Stimulated activated naive CD4-positive, alpha-beta T cell (primary cell): ENCODE measurements around the gene CELSR3.

Experiments used
- DNase-seq, 6 experiments: peaks; one replicate each; lab custom pipeline; 2025; lab: John Stamatoyannopoulos, UW

Gene CELSR3

DNA sequence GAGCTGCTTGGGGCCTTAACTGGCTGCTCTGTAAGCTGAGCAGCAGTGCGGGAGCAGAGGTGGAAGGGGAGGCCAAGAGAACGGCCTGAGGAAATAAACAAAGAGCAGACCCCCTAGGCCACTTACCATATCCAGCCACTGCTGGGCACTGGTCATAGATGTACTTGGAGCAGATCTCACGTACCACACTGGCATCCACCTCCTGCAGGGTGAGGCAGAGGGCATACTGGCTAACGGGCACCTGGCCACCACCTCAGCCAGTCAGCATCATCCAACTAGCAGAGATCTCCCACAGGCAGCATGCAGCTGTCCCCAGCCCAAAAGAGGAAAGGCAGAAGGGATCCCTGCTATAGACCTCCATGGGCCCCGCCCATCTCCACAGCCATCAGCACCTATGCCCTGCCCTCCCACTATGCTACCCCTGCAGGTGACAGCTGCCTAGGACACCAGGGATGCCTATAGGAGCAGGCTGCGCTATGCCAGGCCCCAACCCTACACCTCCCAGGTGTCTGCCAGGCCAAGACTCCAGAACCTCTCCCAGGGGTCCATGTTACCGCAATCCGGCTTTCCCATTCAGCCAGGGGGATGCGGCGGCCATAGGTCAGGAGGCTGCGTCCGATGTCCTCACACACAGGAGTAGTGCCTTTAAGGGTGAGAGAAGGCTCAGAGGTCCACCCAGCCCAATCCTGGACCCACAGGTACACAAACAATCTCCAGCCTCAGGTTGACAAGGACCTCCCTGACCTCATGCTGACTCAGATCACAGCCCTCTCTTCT lies 63.0 kb downstream of the CELSR3 start:
- no peak for DNase-seq

GRCh38 chr3:48599077-48599501 lies 63.6 kb downstream of the CELSR3 start:
- no peak for DNase-seq

DNA sequence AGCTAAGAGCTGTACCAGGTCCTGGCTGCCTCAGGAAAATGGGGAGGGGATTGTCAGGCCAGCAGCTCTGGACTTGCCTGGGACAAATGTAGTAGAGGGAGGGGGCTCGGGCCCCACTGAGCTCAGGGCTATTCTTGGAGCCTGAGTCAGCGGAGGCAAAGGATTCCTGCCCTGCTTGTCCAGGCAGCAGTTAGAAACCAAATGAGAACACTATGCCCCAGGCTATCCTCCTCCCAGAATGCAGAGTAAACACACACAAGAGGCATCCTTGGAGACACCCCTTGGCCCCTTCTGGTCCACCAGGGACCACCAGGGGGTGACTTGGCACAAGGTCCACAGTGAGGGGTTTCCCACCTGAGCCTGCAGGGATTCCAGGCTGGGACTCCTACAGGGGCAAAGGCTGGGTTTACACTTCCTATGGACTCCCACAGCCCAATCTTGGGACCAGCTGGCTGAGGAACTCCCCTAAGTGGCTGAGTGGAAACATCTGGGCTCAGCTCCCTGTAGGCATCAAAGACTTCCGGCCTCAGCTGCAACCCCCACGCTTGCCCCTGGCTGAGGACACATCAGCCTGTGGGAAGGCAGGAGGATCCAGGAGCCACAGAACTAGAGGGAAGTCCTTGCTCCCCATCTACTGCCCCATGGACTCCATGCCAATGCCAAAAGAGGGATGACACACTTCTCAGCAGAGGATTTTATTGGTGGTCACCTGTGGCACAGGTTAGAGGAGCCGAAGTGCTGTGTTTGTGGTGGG lies 64.2 kb downstream of the CELSR3 start:
- no peak for DNase-seq

- no peak for DNase-seq
Measured at GRCh38 chr3:48597408-48597800, 65.3 kb downstream of the CELSR3 start.

- no peak for DNase-seq
Measured at GRCh38 chr3:48596676-48597407, 65.8 kb downstream of the CELSR3 start.

DNA sequence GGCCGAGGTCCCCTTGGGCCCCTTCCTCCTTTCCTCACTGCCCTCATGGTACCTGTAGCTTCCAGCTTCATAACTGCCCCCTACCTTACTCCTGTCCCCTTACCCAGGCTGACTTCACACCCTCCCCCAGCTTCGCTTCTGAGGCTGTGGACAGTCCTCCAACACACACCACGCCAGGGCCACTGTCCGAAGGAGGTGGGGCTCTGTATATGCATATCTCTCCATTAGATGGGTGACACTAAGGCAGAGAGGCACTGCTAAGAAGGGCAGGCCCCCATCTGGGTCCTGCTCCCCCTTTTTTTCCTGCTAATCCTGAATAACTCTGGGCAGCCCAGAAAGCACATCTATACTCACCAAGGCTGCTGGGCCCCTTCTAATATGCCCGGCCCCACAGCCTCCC lies 66.5 kb downstream of the CELSR3 start:
- DNase-seq: no peak

DNA sequence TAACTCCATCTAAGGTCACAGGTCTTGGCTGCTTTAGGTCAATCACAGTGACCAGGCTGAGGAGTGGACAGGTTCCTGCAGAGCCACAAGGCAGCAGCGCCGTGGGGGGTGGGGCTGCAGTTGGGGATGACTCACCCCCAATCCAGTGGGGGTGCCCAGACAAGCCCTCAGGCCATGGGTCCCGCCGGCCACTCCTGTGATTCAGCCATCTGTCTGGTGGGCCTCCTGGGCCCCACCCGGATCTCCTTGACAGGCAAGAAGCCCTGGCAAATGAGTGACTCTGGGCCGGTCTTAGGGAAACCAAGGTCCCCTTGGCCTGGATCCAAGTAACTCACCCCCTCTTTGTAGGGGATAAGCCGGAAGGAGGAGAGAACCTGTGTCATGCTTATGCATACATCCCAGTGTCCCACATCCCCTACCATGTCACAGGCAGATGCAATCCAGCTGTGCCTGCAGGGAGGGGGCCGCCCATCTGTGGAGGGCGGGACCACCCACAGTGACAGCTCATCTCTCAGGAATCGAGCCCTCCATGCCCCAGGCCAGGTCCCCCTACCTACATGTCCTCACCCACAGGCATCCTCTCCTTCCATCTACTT lies 67.1 kb downstream of the CELSR3 start:
- DNase-seq: no peak

DNA sequence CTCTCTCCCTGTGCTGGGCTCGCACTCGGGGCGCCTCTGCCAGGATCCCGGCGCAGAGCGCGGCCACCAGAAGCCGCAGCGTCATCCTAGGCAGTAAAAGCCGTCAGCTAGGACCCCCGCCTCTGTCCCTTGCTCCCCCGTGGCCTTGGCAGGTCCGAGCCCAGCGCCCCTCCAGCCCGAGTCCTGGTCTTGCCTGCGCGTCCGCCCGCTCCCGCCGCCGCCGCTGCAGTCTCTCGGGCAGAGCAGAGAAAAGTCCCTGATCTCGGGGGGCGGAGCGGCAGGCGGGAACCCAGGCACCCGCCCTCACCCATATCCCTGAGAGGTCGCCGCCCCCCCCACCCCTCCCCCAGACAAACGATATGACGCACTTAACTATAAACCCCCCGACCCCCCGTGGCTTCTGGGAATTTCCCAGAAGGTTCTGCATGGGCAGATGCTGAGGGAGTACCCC lies 67.6 kb downstream of the CELSR3 start, which contains the start of gene COL7A1:
Gene COL7A1, minus strand, starts transcription at position 255 of the 451 bp plus-strand sequence. Its CDS starts 170 bp downstream, at position 85.
- no peak for DNase-seq

DNA sequence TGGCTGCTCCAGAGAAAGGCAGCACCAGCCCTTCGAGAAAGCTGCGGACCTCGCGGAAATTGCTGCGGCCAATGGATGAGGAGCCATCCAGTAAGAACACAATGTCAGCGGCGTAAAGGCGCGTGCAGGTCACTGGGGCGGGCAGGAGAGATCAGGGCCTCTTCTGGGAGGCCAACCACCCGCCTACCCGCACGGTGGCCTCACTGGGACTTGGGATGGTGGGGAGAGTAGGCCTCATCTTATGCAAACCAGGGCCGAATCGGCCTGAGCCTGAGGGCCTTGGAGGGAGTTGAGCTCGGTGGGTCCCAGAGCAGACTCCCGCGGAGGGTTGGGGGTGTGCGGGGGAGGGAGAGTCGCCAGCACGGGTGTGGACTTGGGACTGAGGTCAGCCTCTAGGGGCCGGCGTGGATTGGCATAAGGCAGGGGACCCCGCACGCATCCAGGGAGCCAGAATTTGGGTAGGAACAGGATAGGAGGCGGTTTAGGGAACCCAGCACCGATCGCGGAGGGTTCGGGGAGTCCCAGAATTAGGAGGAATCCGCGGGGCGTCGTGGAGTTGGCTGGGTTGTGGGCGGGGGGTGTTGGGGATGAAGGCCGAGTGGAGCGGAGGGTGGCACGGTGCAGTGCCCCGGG lies 68.2 kb downstream of the CELSR3 start:
- no peak for DNase-seq

DNA sequence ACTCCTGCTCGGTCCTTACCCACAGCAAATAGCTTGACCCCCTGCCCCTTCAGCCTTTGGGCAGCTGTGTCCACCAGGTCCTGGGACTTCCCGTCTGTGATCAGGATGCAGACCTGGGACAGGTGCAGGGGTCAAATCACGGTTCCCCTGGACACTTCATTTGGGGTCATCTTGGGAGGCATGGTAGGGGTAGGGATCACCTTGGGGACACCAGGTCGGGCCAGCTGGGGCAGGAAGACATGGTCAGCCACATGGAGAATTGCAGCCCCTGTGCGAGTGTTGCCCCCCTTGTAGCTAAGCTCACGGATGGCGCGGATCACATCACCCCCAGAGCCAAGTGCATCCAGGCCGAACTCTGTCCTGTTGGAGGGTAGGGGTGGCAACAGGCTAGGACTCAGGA lies 69.3 kb downstream of the CELSR3 start:
- no peak for DNase-seq

DNA sequence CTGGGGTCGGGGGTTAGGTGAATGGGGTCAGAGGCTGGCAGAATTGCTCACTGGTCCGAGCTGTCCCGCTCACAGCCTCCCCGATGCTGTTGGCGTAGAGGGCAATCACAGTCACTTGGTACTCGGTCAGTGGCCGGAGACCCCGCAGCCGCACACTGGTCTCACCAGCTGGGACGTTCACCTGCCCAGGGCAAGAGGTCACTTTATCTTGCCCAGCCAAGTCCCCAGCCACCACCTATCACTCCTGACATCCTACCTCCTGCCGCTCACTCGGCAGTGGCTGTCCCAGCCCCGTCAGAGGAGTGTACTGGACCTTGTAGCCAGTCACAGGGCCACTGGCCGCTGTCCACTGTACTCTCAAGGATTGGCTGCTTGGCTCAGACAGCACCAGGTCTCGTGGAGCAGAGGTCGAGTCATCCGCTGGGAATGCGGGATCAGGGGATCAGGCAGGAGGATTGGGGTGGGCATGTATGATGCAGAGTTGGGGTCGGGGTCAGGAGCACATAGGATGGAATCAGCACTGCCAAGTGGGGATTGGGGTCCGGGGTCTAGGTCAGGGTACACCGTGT lies 70.1 kb downstream of the CELSR3 start:
- no peak for DNase-seq

DNA sequence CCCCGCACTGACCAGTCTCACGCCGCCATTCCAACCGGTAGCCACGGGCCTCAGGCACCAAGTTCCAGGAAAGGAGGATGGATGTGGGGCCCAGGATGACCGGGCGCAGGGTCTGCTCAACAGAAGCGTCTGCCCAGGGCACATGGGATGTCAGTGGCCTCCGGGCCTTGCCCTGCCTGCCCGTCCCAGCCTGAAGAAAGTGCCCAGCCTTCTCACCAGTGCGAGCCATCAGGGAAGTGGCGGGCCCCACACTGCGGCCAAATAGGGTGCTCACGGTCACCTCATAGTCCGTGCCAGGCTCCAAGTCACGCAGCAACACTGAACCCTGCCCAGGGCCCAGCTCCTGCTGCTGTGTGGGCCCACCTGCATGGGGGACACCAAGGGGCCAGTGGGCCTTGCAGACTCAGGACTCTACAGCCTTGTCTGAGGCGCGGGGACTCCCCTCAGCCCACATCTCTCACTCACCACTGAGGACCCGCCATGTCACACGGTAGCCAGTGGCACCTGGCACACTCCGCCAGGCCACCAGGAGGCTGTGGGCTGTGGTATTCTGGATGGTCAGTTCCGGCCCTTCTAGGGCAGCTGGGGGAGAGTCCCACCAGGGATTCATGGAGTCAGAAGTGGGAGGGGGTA lies 70.7 kb downstream of the CELSR3 start:
- DNase-seq: no peak

GRCh38 chr3:48591436-48591835 lies 71.2 kb downstream of the CELSR3 start:
- no peak for DNase-seq

GRCh38 chr3:48588230-48588629 lies 74.5 kb downstream of the CELSR3 start:
- no peak for DNase-seq

- DNase-seq: no peak
Measured at GRCh38 chr3:48587686-48588085, 75.0 kb downstream of the CELSR3 start.
